ENCODE results near the gene LRP1B.

GRCh38 chr2:141522702-141523101 is 608.1 kb downstream of the LRP1B start:
- TF ChIP-seq JUN (IDR thresholded peaks at IDR 0.05) (no peak), FOSL2 (IDR thresholded peaks at IDR 0.05) (no peak), FOSL2 (CRISPR knock-in tag; IDR thresholded peaks at IDR 0.05) (no peak), MAX (IDR thresholded peaks at IDR 0.05) (no peak), POLR2A (IDR thresholded peaks at IDR 0.05; ENCODE audit: low read length) (no peak), CTCF (IDR thresholded peaks at IDR 0.05) (no peak), MAZ (IDR thresholded peaks at IDR 0.05; ENCODE audit: borderline replicate concordance, low read depth, low read length) (no peak), EP300 (IDR thresholded peaks at IDR 0.05) (no peak), SMC3 (IDR thresholded peaks at IDR 0.05) (no peak), CBX8 (IDR thresholded peaks at IDR 0.05) (no peak), ESRRA (IDR thresholded peaks at IDR 0.05; ENCODE audit: borderline replicate concordance, low read length) (no peak), POLR2AphosphoS2 (conservative IDR thresholded peaks at IDR 0.05; ENCODE audit: low read length) (no peak), RARB (CRISPR knock-in tag; IDR thresholded peaks at IDR 0.05) (no peak), RAD21 (conservative IDR thresholded peaks at IDR 0.05 in 1 of 2, IDR thresholded peaks at IDR 0.05 in 1 of 2) (no peak), ZNF302 (CRISPR knock-in tag; IDR thresholded peaks at IDR 0.05) (no peak)

Data from A549 (cell line).